H1 (cell line): ENCODE results near the gene ZIC5. TPM values are rescaled to one million over a fixed set of nuclear protein-coding genes. Genes with fewer than 3 reads are reported as not detected.

Experiments
- CHD1 ChIP-seq: IDR thresholded peaks from 2 replicates; pipeline ENCODE4 v1.6.1; 2012; ENCODE audit warnings: low read depth, low read length, improper control_type of control experiment
- CHD2 ChIP-seq: IDR thresholded peaks from 2 replicates; pipeline ENCODE4 v1.6.1; 2012; ENCODE audit warnings: low read length, improper control_type of control experiment
- HDAC2 ChIP-seq, 2 experiments: fragments of 300-600 bp in 1 of 2; sonication (generic) in 1 of 2; IDR thresholded peaks; 2 replicates each; pipeline ENCODE4 v1.6.1; 2011 to 2012; ENCODE audit warnings: low read depth in 2 of 2, low read length in 2 of 2, mild to moderate bottlenecking in 2 of 2, moderate library complexity in 2 of 2, borderline replicate concordance in 1 of 2, inconsistent platforms in 1 of 2
- HDAC6 ChIP-seq: IDR thresholded peaks from one replicate; pipeline ENCODE4 v1.7.1; 2012; ENCODE audit warnings: low read depth, mild to moderate bottlenecking, inconsistent platforms, low read length, moderate library complexity
- RBBP5 ChIP-seq: IDR thresholded peaks from 2 replicates; pipeline ENCODE4 v1.7.1; 2012; ENCODE audit warnings: low read depth, mild to moderate bottlenecking, inconsistent platforms, low read length, moderate library complexity, borderline replicate concordance
- RXRA ChIP-seq: IDR thresholded peaks from 2 replicates; pipeline ENCODE4 v1.6.1; 2011; ENCODE audit warnings: low read depth, mild to moderate bottlenecking, low read length, moderate library complexity; ENCODE audit not compliant: insufficient read depth
- SIN3A ChIP-seq, 2 experiments: IDR thresholded peaks in 1 of 2; conservative IDR thresholded peaks in 1 of 2; 2 replicates each; pipeline ENCODE4 v1.6.1; 2011 to 2012; ENCODE audit warnings: low read length in 2 of 2, improper control_type of control experiment in 1 of 2, low read depth in 1 of 2, mild to moderate bottlenecking in 1 of 2
- polyA plus RNA-seq, 7 experiments: library from polyadenylated mRNA; depleted of rRNA in 3 of 7; stranded (reverse) in 5 of 7; unstranded in 2 of 7; fragments of >200 nt in 5 of 7; fragments of 200-250 nt in 2 of 7; gene quantifications; 1 replicate in 5 of 7; 2 replicates in 1 of 7; 4 replicates in 1 of 7; pipeline versions ENCODE4 v1.2.1 to v1.2.3, GENCODE V29; 2011 to 2013; ENCODE audit warnings: missing spikeins in 2 of 7, mixed read lengths in 2 of 7
- total RNA-seq: library from RNA; stranded (reverse); fragmentation: NEBNext Ultra II Directional; extraction: Animal tissue kit (Norgen Biotek cat#: 25700); gene quantifications from 2 replicates; pipeline ENCODE4 v1.2.1, GENCODE V29; 2021
- TF ChIP-seq, protein P1 (sequence below): IDR thresholded peaks from 2 replicates; pipeline ENCODE4 v1.6.1; 2011; ENCODE audit warnings: low read length, improper control_type of control experiment
- TF ChIP-seq, protein P2 (sequence below): fragments of 300-600 bp; sonication (generic); IDR thresholded peaks from 2 replicates; pipeline ENCODE4 v1.7.1; 2012; ENCODE audit warnings: low read length, moderate library complexity, mild to moderate bottlenecking, inconsistent platforms; ENCODE audit not compliant: insufficient replicate concordance

ZIC5 gene
- total and polyA plus RNA-seq, 2 of the 8 experiments (the other 6 are each of a cell fraction or from before 2014, with no cell fraction given), result 14.2 to 52.7 TPM

DNA sequence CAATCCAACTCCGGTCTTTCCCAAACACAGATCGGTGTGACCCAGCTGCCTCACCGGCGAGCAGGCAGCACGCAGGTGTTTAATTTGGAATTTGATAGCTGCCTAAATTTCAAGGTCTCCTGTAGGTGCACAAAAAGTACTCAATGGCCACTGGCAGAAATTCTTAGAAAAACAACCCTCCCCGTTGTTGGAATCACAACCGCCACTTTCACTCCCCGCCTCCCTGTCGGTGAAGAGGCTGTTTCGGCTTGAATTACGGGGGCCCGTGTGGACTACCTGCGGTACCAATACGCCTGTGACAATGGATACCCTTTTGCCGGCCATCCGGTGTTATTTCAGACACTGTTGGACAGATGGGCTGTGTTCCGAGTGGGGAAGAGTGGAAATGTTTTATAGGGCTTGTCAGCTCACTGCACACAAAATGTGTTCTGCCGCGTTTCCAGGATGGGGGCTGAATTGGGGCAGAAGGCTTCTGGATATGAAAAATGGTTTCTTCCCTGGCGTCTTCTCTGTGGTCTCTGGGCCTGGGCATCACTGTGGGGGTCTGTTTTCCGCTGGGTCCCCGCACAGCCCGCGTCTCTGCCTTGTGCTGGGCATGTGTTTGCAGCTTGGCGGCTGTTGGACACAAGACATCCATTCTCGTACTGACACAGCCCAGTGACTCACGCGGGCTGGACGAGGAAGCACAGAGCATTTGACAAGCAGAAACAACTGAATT is 45.4 kb downstream of the ZIC5 start (continued):
- no peak for TF ChIP-seq SIN3A (conservative IDR thresholded peaks at IDR 0.05 in 1 of 2, IDR thresholded peaks at IDR 0.05 in 1 of 2; ENCODE audit: low read depth in 1 of 2, low read length in 2 of 2)
- no peak for TF ChIP-seq RBBP5
- TF ChIP-seq, protein P1, sequence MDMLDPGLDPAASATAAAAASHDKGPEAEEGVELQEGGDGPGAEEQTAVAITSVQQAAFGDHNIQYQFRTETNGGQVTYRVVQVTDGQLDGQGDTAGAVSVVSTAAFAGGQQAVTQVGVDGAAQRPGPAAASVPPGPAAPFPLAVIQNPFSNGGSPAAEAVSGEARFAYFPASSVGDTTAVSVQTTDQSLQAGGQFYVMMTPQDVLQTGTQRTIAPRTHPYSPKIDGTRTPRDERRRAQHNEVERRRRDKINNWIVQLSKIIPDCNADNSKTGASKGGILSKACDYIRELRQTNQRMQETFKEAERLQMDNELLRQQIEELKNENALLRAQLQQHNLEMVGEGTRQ, result no peak
- no peak for TF ChIP-seq HDAC2 (IDR thresholded peaks at IDR 0.05; ENCODE audit: borderline replicate concordance in 1 of 2, low read depth in 2 of 2, low read length in 2 of 2)
- no peak for TF ChIP-seq CHD2
- TF ChIP-seq, protein P2, sequence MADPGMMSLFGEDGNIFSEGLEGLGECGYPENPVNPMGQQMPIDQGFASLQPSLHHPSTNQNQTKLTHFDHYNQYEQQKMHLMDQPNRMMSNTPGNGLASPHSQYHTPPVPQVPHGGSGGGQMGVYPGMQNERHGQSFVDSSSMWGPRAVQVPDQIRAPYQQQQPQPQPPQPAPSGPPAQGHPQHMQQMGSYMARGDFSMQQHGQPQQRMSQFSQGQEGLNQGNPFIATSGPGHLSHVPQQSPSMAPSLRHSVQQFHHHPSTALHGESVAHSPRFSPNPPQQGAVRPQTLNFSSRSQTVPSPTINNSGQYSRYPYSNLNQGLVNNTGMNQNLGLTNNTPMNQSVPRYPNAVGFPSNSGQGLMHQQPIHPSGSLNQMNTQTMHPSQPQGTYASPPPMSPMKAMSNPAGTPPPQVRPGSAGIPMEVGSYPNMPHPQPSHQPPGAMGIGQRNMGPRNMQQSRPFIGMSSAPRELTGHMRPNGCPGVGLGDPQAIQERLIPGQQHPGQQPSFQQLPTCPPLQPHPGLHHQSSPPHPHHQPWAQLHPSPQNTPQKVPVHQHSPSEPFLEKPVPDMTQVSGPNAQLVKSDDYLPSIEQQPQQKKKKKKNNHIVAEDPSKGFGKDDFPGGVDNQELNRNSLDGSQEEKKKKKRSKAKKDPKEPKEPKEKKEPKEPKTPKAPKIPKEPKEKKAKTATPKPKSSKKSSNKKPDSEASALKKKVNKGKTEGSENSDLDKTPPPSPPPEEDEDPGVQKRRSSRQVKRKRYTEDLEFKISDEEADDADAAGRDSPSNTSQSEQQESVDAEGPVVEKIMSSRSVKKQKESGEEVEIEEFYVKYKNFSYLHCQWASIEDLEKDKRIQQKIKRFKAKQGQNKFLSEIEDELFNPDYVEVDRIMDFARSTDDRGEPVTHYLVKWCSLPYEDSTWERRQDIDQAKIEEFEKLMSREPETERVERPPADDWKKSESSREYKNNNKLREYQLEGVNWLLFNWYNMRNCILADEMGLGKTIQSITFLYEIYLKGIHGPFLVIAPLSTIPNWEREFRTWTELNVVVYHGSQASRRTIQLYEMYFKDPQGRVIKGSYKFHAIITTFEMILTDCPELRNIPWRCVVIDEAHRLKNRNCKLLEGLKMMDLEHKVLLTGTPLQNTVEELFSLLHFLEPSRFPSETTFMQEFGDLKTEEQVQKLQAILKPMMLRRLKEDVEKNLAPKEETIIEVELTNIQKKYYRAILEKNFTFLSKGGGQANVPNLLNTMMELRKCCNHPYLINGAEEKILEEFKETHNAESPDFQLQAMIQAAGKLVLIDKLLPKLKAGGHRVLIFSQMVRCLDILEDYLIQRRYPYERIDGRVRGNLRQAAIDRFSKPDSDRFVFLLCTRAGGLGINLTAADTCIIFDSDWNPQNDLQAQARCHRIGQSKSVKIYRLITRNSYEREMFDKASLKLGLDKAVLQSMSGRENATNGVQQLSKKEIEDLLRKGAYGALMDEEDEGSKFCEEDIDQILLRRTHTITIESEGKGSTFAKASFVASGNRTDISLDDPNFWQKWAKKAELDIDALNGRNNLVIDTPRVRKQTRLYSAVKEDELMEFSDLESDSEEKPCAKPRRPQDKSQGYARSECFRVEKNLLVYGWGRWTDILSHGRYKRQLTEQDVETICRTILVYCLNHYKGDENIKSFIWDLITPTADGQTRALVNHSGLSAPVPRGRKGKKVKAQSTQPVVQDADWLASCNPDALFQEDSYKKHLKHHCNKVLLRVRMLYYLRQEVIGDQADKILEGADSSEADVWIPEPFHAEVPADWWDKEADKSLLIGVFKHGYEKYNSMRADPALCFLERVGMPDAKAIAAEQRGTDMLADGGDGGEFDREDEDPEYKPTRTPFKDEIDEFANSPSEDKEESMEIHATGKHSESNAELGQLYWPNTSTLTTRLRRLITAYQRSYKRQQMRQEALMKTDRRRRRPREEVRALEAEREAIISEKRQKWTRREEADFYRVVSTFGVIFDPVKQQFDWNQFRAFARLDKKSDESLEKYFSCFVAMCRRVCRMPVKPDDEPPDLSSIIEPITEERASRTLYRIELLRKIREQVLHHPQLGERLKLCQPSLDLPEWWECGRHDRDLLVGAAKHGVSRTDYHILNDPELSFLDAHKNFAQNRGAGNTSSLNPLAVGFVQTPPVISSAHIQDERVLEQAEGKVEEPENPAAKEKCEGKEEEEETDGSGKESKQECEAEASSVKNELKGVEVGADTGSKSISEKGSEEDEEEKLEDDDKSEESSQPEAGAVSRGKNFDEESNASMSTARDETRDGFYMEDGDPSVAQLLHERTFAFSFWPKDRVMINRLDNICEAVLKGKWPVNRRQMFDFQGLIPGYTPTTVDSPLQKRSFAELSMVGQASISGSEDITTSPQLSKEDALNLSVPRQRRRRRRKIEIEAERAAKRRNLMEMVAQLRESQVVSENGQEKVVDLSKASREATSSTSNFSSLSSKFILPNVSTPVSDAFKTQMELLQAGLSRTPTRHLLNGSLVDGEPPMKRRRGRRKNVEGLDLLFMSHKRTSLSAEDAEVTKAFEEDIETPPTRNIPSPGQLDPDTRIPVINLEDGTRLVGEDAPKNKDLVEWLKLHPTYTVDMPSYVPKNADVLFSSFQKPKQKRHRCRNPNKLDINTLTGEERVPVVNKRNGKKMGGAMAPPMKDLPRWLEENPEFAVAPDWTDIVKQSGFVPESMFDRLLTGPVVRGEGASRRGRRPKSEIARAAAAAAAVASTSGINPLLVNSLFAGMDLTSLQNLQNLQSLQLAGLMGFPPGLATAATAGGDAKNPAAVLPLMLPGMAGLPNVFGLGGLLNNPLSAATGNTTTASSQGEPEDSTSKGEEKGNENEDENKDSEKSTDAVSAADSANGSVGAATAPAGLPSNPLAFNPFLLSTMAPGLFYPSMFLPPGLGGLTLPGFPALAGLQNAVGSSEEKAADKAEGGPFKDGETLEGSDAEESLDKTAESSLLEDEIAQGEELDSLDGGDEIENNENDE, result no peak
- TF ChIP-seq HDAC6, result no peak
- no peak for TF ChIP-seq CHD1
- TF ChIP-seq RXRA, result no peak
